K562 treated with DMSO at 1 percent for 4 hours (cell line): ENCODE measurements around the gene SULT1E1. TPM values are rescaled to one million over a fixed set of nuclear protein-coding genes. Genes with fewer than 3 reads are reported as not detected.

Experiments used
- total RNA-seq: library from RNA; unstranded; fragments of 300-600 nt; gene quantifications from 2 replicates; pipeline ENCODE4 v1.2.3, GENCODE V29; 2022; ENCODE audit not compliant: insufficient read depth

Gene SULT1E1, protein sequence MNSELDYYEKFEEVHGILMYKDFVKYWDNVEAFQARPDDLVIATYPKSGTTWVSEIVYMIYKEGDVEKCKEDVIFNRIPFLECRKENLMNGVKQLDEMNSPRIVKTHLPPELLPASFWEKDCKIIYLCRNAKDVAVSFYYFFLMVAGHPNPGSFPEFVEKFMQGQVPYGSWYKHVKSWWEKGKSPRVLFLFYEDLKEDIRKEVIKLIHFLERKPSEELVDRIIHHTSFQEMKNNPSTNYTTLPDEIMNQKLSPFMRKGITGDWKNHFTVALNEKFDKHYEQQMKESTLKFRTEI
- not detected in 2 replicates for total RNA-seq

GRCh38 chr4:69860052-69860451 is at the start of gene SULT1E1:
SULT1E1 (minus strand) TSS chr4:69860145; CDS start chr4:69857644, 2,501 bp downstream.

Other genes starting within 250 kb of the SULT1E1 start
- gene UGT2A2, start 220.5 kb downstream of the SULT1E1 start, total RNA-seq: not detected in 2 replicates
- gene UGT2A1, start 206.9 kb downstream of the SULT1E1 start, total RNA-seq: not detected in 2 replicates
- gene SULT1B1, start 99.5 kb downstream of the SULT1E1 start, total RNA-seq: not detected in 2 replicates
- gene CSN1S1, start 70.9 kb upstream of the SULT1E1 start, total RNA-seq: not detected in 2 replicates
- gene CSN2, start 105.6 kb upstream of the SULT1E1 start, total RNA-seq: not detected in 2 replicates
- not detected in 2 replicates for gene STATH, start 135.8 kb upstream of the SULT1E1 start, total RNA-seq
- not detected in 2 replicates for gene HTN3, start 168.3 kb upstream of the SULT1E1 start, total RNA-seq
- not detected in 2 replicates for gene HTN1, start 190.3 kb upstream of the SULT1E1 start, total RNA-seq